CD4-positive, alpha-beta T cell (primary cell): ENCODE data around the gene DNAH3. TPM values are rescaled to one million over a fixed set of nuclear protein-coding genes. Genes with fewer than 3 reads are reported as not detected.

Experiments used
- ATAC-seq: fragments of 200-7000 bp; cut with Tn5 transposase; one replicate; pipeline ENCODE4 v1.10.0; 2022; ENCODE audit warnings: mild to moderate bottlenecking; ENCODE audit not compliant: poor library complexity
- CTCF ChIA-PET: fragments of 350-600 bp; sonication (Branson Sonifier 250); formaldehyde crosslinking; loops from one replicate; lab custom pipeline; 2021; ENCODE audit warnings: antibody characterized with exemption, inconsistent platforms; lab: Charles Lee
- POLR2A ChIA-PET: fragments of 350-600 bp; sonication (Branson Sonifier 250); formaldehyde crosslinking; loops from one replicate; lab custom pipeline; 2021; ENCODE audit warnings: antibody characterized with exemption, inconsistent platforms; lab: Charles Lee
- DNase-seq, 14 experiments: peaks; one replicate each; pipeline ENCODE4 v3.0.0-alpha.2; 2013 to 2020; ENCODE audit warnings: mixed read lengths in 2 of 14
- H3K27ac ChIP-seq, 2 donors: one replicate each; pipeline versions ENCODE4 v1.5.1 to v1.7.0; 2013; ENCODE audit warnings: low read length in 2 of 2, low read depth in 1 of 2, mild to moderate bottlenecking in 1 of 2
- H3K27me3 ChIP-seq, 2 experiments: 1 replicate in 1 of 2; 2 replicates in 1 of 2; pipeline versions ENCODE4 v1.6.1 to v1.7.0; 2013; ENCODE audit warnings: low read length in 2 of 2, control low read depth in 1 of 2, mild to moderate bottlenecking in 1 of 2, moderate library complexity in 1 of 2; ENCODE audit not compliant: insufficient read depth in 2 of 2, control insufficient read depth in 1 of 2
- H3K36me3 ChIP-seq: one replicate; pipeline ENCODE4 v1.6.1; 2013; ENCODE audit warnings: low read length, control low read depth; ENCODE audit not compliant: insufficient read depth
- H3K4me1 ChIP-seq: one replicate; pipeline ENCODE4 v1.6.1; 2013; ENCODE audit warnings: low read length, control low read depth; ENCODE audit not compliant: insufficient read depth
- H3K4me3 ChIP-seq: one replicate; pipeline ENCODE4 v1.5.1; 2013; ENCODE audit warnings: mild to moderate bottlenecking, low read length, moderate library complexity
- H3K9me3 ChIP-seq, 2 experiments: 1 replicate in 1 of 2; 2 replicates in 1 of 2; pipeline versions ENCODE4 v1.6.1 to v1.7.0; 2013; ENCODE audit warnings: low read length in 2 of 2, mild to moderate bottlenecking in 2 of 2, control low read depth in 1 of 2, moderate library complexity in 1 of 2; ENCODE audit not compliant: control insufficient read depth in 1 of 2, insufficient read depth in 1 of 2
- H3K27ac Mint-ChIP-seq: one replicate; pipeline ENCODE4 v1.8.0; 2020; ENCODE audit warnings: mixed read lengths
- H3K27me3 Mint-ChIP-seq: one replicate; pipeline ENCODE4 v1.8.0; 2021; ENCODE audit warnings: mixed read lengths
- H3K36me3 Mint-ChIP-seq: one replicate; pipeline ENCODE4 v1.8.0; 2021; ENCODE audit warnings: low read depth, mixed read lengths
- H3K4me1 Mint-ChIP-seq: one replicate; pipeline ENCODE4 v1.8.0; 2021; ENCODE audit warnings: low read depth, mixed read lengths
- H3K4me3 Mint-ChIP-seq: one replicate; pipeline ENCODE4 v1.8.0; 2020; ENCODE audit warnings: mild to moderate bottlenecking, mixed read lengths
- H3K9me3 Mint-ChIP-seq: one replicate; pipeline ENCODE4 v1.8.0; 2020; ENCODE audit warnings: mixed read lengths
- CTCF ChIP-seq: fragments of 200-600 bp; IDR thresholded peaks from one replicate; pipeline ENCODE4 v1.8.0; 2022; ENCODE audit warnings: antibody characterized with exemption, mild to moderate bottlenecking
- intact Hi-C, 2 experiments: fragments of 100-400 bp; cut with DNase I in 1 of 2; cut with micrococcal nuclease in 1 of 2; formaldehyde crosslinking; loops; one replicate each; pipeline versions ENCODE4 v1.15.1 to v1.9.0; 2023 to 2025; cut with DNase I, micrococcal nuclease
- total RNA-seq, 174 experiments: library from RNA in 2 of 174; stranded (reverse) in 2 of 174; gene quantifications; one replicate each; pipeline ENCODE4 v1.2.3 and lab custom pipeline; 2021 to 2026

Gene DNAH3
- total RNA-seq, 2 experiments from 2014 or later: not detected

DNA sequence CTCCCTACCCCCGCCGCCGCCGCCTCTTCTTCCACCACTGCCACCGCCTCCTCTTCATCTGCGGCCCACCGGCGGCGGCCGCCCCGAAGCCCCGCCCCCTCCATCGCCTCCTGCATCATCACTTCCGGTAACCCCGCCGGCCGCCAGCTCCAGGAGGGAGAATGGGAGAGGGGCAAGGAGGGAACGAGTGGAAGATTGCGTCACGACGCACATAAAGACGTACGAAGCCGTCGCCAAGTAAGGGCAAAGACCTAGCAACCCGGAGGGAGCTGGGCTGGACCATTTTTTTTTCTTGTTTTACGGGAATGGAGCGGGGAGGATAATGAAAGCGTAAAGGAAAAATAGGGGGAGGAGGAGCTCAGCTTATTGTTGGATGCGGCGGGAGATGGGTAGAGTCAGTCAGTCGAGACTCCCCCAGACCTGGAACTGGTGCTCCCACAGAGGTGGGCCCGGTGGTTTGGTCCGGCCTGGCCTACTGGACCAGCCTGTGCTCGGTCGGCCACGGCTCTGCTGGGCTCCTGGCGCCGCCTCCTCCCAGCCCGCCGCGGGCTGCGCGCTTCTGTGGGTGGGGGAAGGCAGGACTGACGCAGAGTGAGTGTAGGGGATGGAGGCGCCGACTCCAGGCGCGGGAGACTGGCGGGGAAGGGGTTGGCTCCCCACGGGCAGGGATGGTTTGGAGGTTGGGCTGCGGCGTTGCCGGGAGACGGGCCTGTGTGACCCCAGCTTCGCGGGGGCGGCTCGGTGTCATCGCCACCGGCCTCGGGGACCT lies 250.2 kb downstream of the DNAH3 start, which contains the start of the genes DCUN1D3 and LYRM1:
Gene DCUN1D3, minus strand, starts transcription at position 60 of the 769 bp plus-strand sequence. CDS start 37,820 bp downstream, outside the sequence.
Gene LYRM1, plus strand, starts transcription at position 473 of the 769 bp plus-strand sequence. CDS start 14,785 bp downstream, outside the sequence.
- no peak for TF ChIP-seq CTCF
- H3K4me1 ChIP-seq: peaks cover 46% of the 10 kb centered on the region

DNA sequence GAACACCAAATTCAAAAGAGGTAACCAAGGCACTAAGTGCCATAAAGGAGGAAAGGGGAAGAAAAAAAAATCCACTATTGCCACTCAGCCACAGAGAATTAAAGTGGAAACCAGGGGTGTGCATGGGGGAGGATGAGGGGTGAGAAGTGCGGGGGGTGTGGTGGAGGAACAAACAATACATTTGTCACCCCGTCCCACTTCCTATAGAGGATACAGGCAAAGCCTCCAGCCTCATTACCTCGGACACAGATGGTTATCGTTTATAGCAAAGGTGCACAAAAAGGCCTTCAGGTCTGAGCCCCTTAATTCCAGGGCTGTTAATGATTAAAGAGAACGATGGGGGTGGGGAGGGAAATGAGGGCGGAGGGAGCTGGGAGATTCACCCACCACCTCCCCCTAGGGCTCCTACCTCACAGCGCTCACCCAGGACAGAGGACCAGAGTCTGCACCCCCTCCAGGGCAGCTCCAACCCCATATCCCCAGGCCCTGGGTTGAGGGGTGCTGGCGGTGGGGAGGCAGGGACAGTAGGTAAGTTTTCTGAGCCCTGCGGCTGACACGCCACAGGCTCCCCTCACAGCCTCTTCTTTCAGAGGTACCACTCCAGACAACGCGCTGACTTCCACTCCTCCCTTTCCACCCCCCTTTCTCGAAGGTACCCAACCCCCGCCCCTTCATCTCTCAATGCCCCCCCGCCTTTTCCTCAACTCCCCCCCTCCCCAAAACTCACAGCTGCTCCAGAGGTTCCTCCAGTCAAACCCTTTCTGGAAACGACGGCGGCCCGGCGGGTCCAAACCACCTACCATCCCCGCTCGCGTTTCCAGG lies 251.0 kb downstream of the DNAH3 start:
- peak overlapping the region; percentile 85 to 95 for H3K27ac ChIP-seq
- intact Hi-C loops: loop anchor here (2.0 to 10.0 kb wide), 6 partner anchors 25 to 1835 kb away; partner anchors contain the start of genes LDAF1 (in 2 of the 2), CCP110 (in 1 of the 2), COQ7 (in 1 of the 2) and ERI2 (in 1 of the 2)
- CTCF ChIA-PET: interaction anchor here (2.9 kb wide), 1 partner anchor 25 kb away, joined by 11 read pairs; no protein-coding TSS in a partner anchor
- no peak for TF ChIP-seq CTCF
- Mint-ChIP-seq H3K4me1 (peaks cover 76% of the 10 kb centered on the region), H3K27ac (peak overlapping the region; percentile 95), H3K36me3 (peaks cover 31% of the 10 kb centered on the region), H3K9me3 (no peaks in the 10 kb centered on the region), H3K4me3 (peak overlapping the region; percentile 96), H3K27me3 (no peaks in the 10 kb centered on the region)
- DNase-seq (peak in 5 of 14 experiments; percentile 4 to 55 (median 30)), ATAC-seq (peak; percentile 23)
- POLR2A ChIA-PET: interaction anchor here (1.0 to 3.0 kb wide), 7 partner anchors 13 to 1292 kb away, joined by 3 to 34 read pairs (median 5); partner anchors contain the start of gene LDAF1
- peaks cover 8% of the 10 kb centered on the region for H3K36me3 ChIP-seq
- H3K27me3 ChIP-seq: no peaks in the 10 kb centered on the region
- H3K9me3 ChIP-seq: no peaks in the 10 kb centered on the region
- peak overlapping the region; percentile 84 for H3K4me3 ChIP-seq
- peaks cover 43% of the 10 kb centered on the region for H3K4me1 ChIP-seq

More for the DNA sequence above, 250.2 kb downstream of the DNAH3 start, which contains the start of the genes DCUN1D3 and LYRM1:
- Histone ChIP-seq H3K27me3 (no peaks in the 10 kb centered on the region), H3K27ac (peak within 1 kb of the TSS; percentile 85 to 95), H3K9me3 (no peaks in the 10 kb centered on the region), H3K36me3 (peaks cover 5% of the 10 kb centered on the region), H3K4me3 (peak within 1 kb of the TSS; percentile 84)
- CTCF ChIA-PET: interaction anchor here (2.9 kb wide), 1 partner anchor 26 kb away, joined by 11 read pairs; no protein-coding TSS in a partner anchor
- Mint-ChIP-seq H3K4me1 (peaks cover 82% of the 10 kb centered on the region), H3K9me3 (no peaks in the 10 kb centered on the region), H3K36me3 (peaks cover 32% of the 10 kb centered on the region), H3K27ac (peak within 1 kb of the TSS; percentile 95), H3K27me3 (no peaks in the 10 kb centered on the region), H3K4me3 (peak within 1 kb of the TSS; percentile 96)
- intact Hi-C loops: loop anchor here (2.0 to 10.0 kb wide), 6 partner anchors 26 to 1836 kb away; partner anchors contain the start of genes LDAF1 (in 2 of the 2), CCP110 (in 1 of the 2), COQ7 (in 1 of the 2) and ERI2 (in 1 of the 2)
- POLR2A ChIA-PET: interaction anchor here (0.8 to 3.0 kb wide), 9 partner anchors 14 to 1291 kb away, joined by 3 to 34 read pairs (median 4); partner anchors contain the start of genes ERI2, LDAF1 and REXO5
- ATAC-seq (peak; percentile 71), DNase-seq (peak; percentile 62 to 95 (median 78))
